Breast epithelium (tissue), 3 donors: ENCODE measurements around the gene RACGAP1.

Source experiments
- CTCF ChIP-seq, 3 donors: fragments of 450-650 bp; IDR thresholded peaks; one replicate each; pipeline ENCODE4 v1.5.1; 2016 to 2017; ENCODE audit warnings: antibody characterized with exemption in 3 of 3, mild to moderate bottlenecking in 3 of 3, moderate library complexity in 3 of 3
- POLR2A ChIP-seq: fragments of 450-650 bp; IDR thresholded peaks from one replicate; pipeline ENCODE4 v1.6.1; 2016; ENCODE audit warnings: antibody characterized with exemption, mild to moderate bottlenecking, moderate library complexity
- POLR2AphosphoS5 ChIP-seq, 3 donors: sonication (generic); formaldehyde crosslinking; IDR thresholded peaks; one replicate each; pipeline ENCODE4 v1.6.1; 2017; ENCODE audit warnings: antibody characterized with exemption in 3 of 3

GRCh38 chr12:50042693-50043092 is 17.4 kb upstream of the RACGAP1 start:
- TF ChIP-seq CTCF (IDR thresholded peaks at IDR 0.05) (no peak), POLR2A (no peak), POLR2AphosphoS5 (IDR thresholded peaks at IDR 0.05) (no peak)
